Measurements from ENCODE around the gene NTMT1.

The NTMT1 gene

DNA sequence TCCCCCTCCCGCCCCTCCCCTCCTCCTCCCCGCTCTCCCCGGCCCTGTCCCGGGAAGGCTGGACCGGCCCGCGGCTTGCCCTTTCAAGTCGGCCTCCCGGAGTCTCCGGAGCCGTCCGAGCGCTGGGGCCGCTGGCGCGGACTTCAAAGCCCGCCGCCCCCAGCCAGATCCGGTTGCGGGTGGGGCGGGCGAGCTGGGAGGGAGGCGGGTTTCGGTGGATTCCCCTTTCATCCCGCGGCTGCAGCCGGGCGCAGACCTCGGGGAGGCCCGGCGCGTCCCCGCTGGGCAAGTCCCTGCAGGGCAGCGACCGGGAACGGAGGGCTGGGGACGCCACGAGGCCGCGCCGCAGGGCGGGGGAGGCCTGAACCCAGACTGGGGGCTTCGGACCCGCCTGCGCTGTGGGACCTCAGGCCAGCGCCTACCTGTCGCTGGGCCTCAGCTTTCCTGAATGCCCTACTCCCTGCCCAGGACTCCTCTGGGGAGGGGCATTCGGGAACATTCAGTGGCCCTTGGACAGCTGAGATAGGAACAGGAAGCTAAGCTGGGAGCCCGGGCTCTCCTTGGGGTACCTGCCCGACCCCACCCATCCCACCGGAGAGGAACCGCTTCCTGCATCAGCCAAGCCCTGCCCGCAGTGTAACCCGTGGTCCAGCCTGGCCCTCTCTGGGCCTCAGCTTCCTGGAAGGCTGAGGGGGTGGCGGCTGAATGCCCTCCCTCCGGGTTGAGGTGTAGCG, 28.4 kb upstream of the NTMT1 start:
- no peak for DNase-seq (ENCODE audit: low spot score)

DNA sequence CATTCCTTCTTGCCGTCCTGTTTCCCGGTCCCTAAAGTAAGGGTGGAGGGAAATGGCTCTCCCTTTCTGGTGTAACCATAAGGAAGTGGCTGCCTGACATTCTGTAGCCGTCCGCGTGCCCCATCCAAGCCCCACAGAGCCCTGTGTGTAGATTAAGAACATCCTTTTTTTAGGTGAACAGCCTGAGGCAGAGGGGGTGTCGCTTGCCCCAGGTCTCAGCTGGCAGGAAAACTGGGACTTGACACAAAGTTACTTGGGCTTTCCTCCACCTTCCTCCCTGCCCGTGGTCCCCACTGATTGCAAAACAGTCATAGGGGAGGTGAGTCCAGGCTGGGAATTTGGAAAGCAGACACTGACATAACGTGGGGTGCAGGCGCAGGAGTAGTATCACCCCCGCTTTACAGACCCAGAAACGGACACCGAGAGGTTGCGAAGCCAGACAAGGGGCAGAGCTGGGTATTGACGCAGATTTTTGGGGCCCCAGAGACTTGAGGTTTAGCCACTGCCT, 27.8 kb upstream of the NTMT1 start:
- DNase-seq (ENCODE audit: low spot score) = no peak

DNA sequence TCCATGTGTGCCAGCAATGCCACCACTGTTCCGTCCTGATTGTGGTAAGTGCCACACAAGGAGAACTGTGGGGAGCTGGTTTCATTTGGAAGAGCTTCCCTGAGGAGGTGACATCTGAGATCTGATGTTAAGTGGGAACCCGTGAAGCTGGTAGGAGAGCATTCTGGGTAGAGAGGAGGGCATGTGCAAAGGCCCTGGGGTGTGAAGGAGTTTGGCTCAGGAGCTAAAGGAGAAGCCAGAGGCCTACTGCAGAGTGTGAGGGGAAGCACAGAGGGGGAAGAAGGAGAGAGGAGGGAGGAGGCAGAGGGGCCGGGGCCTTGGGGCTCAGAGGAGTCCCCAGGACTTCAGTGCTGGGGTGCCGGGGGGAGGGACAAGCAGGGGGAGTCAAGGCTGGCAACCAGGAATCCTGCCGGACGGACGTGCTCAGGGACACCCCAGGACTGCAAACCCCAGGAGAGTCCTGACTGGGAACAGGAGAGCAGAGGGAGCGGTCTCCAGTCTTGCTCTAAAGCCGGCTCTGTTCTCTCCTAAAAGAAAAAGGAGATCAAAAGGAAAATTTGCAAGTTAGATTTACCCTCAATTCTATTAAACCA, 24.8 kb upstream of the NTMT1 start:
- DNase-seq (ENCODE audit: low spot score) = no peak

DNA sequence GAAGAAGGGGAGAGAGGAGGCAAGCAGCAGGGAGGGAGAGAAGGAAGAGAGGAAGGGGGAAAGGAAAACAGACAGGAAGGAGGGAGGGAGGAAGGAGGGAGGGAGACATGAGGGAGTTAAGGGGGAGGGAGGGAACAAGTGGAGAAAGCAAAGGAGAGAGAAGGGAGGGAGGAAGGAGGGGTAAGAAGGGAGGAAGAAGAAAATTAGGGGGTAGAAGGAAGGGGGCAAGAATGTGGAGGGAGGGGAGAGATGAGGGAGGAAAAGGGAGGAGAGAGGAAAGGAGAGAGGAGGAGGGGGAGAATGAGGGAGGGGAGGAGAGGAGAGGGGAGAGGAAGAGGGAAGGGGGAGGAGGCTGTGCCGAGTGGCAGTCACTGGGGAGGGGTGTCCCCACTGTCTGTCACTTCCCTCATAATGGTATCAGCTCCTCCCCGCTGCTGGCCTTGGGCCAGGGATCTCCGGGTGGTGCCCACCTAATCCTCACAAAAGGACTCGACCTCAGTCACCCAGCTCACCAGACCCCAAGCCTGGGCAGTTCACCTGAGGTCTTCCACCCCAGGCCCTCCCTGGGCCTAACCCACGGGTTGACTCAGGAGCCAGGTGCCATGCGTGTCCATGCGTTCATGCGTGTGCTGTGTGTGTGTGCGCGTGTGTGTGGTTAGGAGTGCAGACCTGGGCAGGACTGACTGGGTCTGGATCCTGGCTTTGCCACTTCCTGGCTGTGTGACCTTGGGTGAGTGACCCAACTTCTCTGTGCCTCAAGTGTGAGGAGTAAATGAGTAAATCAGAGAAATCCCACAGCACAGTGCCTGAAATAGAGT, 23.2 kb upstream of the NTMT1 start:
- no peak for DNase-seq (ENCODE audit: low spot score)

DNA sequence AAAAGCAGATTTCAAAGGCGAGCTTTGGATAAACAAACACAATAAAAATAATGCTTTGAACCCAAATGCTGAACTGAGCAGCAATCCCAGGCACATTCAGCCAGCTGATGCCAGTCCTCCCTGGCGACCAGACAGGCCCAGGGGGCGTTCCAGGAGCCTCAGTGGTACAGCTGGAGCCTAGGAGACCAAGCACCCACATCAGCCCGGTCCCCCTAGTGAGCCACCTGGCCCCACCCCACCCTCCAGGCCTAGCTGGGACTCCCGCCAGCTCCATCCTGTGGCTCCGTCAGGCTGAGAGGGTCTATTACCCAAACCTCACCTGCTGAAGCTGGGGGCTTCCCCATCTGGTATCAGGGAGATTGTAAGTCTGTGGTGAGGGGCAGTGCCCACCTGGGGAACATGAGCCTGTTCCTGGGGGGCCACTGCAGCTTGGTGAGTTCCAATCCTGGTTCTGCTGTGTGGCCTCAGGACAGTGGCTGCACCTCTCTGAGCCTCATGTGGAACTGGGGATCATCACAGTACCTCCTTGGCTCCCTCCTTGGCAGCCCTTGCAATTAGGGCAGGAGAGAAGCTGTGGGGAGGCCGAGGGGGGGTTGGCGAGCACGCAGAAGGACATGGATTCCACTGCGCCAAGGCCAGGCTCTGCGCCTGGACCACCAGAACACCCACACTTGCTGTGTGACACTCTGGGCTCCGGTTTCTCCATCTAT, 21.8 kb upstream of the NTMT1 start:
- no peak for DNase-seq (ENCODE audit: low spot score)

DNA sequence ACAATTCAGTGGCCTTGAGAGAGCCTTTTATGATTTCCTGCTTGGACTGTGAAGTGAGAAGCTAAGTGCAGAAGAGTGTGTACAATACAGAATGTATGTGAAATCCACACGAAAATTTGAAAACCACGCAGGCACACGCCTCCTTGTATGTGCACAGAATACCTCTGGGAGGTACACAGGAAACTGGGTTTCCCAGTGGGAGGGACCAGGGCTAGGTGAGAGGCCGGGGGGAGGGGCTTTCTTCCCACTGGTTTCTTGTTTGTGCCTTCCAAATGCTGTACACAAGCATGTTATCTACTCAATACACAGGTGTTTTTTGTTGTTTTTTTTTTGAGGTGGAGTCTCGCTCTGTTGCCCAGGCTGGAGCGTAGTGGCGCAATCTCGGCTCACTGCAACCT, 21.2 kb upstream of the NTMT1 start:
- no peak for DNase-seq (ENCODE audit: low spot score)

DNA sequence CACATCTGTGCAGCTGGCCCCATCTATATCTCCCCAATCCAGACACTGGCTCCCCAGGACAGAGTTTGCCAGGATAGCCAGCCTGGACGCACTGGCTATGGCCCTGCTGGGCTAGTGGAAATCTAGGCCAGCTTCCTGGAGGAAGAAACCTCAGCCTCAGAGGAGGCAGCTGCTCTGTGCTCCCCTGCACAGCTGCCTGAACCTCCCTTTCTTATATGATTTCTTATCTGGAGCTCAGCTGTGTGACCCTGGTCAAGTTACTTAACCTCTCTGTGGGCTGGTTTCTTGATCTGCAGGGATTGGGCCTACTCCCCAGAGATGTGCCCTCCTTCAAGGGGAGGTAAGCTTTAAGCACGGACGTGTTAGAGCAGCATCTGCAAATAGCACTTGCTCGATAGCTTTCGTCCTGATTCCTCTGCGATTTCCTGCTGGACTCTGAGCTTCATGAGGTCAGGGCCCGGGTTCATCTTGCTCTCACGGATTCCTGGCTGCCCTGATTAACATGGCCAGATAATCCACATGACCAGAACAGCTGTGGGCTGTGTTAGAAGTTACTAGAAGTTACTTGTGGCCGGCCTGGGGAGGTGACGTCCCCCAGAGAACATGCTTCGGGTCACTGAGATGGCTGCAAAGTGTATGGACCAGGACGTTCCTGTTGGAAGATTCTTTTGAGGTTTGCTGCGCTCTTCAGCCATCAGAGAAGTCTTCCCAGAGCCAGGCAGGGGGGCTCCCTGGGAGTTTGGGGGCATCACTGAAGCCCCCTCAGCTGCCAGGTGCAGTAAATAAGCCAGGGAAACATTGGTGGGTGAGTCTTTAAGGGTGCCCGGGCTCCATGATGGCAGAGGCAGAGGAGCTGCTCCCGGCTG, 19.6 kb upstream of the NTMT1 start:
- no peak for DNase-seq (ENCODE audit: low spot score)

DNA sequence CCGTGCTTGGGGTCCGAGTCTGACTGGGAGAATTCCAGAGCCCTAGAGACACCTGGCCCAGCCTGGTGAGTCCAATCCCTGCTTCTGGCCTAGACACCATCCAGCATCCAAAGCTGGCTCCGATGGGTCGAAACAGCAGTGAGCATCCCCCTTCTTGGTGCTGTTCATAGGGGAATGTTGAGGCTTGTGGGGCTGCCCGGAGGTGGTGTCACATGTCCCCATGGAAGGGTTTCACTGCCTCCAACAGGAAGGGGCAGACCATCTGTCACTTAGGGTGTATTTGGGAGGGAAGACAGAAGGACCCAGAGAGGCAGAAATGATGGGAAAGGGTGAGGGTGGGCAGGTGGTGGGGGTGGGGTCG, 19.0 kb upstream of the NTMT1 start:
- DNase-seq (ENCODE audit: low spot score) = no peak

DNA sequence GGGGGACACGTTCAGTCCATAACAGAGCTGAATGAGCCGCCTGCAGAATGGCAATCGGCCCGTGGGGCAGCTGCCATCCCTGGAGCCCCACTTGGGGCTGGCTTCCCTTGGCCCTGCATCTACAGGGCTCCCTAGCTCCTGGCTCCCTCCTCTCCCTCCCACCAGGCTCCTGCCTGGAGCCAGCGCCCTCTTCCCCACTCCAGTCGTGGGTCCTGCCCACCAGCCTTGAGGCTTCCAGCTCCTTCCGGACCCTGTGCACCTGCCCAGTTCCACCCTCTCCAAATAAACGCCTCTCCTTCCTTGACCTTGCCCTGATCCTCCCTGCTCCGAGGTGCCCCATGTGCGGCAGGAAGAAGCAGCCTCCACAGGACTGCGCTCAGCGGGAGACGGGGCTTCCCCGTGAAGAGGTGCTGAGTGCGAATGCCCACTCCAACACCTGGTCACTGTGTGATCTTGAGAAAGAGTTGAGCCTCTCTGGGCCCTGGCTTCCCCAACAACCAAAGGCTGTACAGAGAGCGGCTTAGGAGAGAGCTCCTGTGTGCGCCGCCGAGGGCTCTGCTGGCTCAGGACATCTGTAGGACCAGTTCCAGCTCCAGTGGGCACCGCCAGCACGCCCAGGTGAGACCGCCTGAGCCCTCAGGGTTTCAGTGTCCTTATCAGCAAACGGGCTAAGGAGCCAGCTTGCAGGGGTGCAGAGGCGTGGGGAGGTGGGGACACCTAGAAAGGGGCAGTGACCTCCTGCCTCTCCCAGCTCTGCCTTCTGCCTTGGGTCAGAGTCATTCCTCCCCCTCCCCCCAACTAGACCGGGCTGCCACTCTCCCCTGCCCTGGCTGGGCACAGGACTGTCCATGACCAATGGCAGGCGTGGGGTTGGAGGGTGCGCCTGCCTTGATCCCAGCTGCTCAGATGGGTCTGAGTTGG, 17.1 kb upstream of the NTMT1 start:
- no peak for DNase-seq (ENCODE audit: low spot score)

DNA sequence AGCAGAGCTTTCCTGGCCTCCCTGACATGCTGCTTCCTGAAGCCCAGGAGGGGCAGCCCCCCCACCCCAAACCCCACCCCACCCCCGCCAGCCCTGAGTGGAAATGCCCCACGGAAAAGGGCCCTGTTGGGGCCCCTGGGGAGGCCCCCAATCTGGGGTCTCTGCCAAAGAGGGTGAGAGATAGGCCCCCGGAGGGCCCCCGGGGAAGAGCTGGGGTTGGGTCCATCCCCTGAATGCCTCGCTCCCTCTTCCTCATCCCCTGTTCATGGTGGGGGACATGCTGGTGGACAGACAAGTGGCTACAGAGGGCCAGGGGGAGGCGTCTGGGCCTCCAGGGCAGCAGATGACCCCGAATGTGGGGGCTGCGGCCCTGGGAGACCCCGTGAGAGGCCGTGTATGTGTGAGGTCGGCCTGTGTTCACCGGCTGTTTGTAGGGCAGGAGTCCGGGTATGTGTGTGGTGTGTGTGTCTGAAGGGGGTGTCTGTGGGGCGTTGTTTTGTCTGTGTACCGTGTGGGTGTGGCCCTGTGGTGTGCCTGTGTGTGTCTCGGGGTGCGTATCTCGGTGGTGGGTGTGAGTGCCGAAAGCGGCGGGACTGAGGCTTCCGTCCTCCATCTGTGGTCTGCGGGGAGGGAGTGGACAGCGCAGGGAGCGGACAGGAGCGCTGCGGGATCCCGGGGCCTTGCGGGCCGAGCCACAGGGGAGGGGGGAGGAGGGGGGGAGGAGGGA, 16.3 kb upstream of the NTMT1 start:
- DNase-seq (ENCODE audit: low spot score) = no peak

DNA sequence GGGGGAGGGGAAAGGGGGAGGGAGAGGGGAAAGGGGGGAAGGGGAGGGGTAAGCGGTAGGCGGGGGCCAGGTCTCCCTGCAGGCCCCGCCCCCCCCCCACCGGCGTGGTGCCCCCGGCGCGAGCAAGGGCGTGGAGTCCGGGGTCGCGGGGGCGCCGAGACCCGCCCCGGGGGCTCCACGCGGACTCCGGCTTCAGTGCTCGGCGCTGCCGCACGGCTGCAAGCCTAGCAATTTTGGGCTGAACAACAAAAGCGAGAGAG, 15.8 kb upstream of the NTMT1 start:
- no peak for DNase-seq (ENCODE audit: low spot score)

DNA sequence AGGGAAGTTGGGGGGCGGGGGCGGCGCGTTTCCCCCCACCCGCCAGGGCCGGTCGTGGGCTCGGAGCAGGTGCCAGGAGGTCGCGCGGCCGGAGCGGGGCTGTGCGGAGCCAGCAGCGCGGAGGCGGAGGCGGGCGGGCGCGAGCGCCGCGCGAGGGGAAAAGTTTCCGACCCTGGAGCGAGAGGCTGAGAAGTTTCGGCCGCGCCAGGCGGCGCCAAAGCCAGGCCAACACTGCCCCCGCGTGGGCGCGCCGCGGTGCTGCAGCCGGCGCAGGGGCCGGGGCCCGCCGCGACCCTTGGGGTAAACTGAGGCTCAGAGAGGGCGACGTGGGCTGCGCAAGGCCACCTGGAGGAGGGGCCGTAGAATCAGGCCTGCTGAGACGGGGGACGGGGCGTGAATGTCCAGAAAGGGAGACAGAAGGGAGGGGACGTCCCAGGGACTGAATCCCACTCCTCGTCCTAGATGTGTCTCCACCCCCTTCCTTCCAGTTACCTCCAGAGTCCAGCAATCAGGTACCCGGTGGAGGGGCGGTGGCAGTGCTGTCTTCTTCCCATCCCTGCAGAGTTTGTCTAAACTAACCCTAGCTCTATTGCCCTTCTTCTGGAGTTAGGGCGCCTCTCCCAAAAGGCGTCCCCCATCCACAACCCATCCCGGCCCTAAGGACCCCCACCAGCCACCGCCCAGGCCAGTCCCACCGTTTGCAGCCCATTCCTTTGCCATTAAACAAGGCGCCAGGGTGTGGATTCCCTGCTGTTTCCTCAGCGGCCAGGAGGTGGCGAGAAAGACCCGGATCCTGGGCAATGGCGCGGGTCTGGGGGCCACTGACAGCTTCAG, 15.3 kb upstream of the NTMT1 start:
- DNase-seq (ENCODE audit: low spot score) = peak; percentile 64

DNA sequence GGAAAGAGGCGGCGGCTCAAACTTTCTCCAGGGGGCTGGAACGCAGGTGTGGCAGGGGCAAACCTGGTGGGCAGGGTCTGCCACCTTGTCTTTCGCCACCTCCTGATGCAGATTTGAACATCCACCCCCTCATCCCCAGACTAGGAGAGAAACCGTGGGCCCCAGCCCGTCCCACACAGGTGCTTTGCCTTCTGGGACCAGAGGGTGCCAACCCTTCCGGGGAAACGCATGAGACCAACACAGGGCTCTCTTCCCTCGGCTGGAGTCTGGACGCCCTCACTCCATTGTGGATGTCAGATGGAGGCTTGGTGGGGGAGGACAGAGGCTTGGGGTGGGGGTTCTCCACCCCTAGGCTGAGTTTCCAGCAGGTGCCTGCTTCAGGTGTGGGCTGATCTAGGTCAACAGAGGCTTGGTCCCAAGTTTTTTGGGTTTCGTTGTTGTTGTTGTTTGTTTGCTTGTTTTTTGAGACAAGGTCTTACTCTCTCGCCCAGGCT, 14.6 kb upstream of the NTMT1 start:
- no peak for DNase-seq (ENCODE audit: low spot score)

DNA sequence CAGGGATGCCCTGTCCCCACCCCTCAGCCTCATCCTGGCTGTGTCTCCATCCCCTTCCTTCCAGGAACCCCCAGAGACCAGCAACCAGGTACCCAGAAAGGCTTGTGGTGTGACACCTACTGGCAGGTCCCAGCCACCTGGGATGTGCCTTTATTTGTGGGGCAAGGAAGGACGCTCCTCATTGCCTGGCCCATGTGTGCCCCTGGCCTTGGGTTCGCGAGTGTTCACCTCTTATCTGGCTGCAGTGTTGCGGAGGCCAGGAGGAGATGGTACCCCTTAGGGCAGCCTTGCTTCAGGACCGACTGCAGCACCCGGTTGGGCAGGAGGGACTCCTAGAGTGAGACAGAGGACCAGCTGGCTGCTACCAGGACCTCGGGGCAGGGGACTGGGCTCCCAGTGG, 13.8 kb upstream of the NTMT1 start:
- no peak for DNase-seq (ENCODE audit: low spot score)

DNA sequence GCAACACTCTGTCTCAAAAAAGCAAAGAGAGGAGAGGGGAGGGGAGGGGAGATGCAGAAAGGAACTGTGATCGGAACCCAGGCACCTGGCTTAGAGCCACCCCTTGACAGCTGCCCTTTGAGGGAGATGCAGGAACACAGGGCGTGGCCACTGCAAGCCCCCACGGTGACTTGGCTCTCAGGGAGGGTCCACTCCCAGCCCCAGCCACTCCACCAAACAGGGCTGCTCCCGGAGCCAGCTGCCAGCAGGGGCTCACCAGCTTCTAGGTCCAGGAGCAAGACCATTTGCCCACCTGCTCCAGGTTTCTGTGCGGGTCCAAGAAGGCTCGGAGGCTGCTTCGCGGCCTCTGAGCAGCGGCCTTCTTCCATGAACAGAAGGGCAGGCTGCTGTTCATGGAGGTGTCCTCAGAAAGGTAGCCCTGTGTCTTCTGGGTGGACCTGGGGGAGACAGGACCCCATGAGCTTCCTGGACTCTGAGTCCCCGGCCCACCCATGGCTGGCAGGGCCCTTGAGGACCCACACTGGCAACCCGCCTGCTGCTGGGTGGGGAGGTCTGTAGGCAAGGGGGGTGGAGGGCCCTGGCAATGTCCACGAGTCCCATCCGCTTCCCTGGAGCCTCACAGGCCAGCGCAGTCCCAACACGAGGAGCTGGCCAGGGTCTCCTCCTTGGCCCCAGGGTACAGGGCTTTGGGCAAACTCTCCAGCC, 13.0 kb upstream of the NTMT1 start:
- DNase-seq (ENCODE audit: low spot score) = no peak

DNA sequence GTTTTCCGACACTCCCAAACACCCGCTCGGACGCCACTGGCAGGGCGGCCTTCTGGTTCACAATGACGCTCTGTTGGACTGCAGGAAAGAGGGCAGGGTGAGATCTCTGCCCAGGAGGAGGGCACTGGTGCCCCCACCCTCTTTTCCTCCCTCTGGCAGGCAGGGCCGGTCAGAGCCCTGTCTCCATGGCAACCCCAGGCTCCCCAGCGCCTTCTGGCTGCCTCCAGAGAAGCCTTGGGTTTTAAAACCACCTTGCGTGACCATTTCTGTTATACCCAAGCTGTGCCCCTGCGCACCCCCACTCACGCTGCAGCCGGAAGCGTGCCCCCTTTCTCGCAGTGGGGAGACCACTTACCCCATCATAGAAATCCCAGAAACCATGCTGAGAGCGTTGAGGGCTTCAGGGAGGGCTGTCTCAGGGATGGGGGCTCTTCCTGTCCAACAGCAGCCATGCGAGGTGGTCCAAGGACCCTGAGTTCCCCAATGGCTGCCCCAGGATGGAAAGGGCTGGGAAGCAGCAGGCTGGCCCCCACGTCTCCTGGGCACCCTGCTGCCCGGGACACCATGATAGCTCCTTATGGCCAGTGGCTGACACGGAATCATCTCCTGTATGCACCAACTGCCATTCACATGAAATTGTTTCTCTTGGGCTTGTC, 12.3 kb upstream of the NTMT1 start:
- peak; percentile 95 for DNase-seq (ENCODE audit: low spot score)

DNA sequence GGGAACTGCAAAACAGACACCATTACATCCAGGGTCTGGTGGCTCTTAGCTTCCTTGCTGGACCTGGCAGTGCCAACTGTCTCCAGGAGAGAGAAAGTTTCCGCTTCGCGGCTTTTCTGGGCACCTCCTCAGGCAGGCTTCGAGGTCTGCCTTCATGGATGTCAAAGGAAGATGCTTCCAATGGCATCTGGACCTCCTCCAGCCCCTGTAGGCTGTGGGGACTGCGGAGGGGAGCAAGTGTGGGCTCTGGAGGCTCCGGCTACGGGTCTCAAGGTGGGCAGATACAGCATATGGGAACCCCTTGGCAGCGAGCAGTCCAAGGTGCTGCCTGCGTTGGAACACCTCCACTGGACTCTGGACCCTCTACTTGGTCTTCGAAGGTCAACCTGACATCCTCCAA, 11.0 kb upstream of the NTMT1 start:
- no peak for DNase-seq (ENCODE audit: low spot score)
